ENCODE measurements around the gene IFT20. TPM values are rescaled to one million over a fixed set of nuclear protein-coding genes. Genes with fewer than 3 reads are reported as not detected.
"Not testable (repeated sequence)": the region's sequence is repeated elsewhere in the genome, so short reads cannot be mapped to it uniquely, and the experiment has no call there.

IFT20 gene
- total and polyA plus RNA-seq, 9 donors: 20.2 to 49.2 (median 31.7) TPM

DNA sequence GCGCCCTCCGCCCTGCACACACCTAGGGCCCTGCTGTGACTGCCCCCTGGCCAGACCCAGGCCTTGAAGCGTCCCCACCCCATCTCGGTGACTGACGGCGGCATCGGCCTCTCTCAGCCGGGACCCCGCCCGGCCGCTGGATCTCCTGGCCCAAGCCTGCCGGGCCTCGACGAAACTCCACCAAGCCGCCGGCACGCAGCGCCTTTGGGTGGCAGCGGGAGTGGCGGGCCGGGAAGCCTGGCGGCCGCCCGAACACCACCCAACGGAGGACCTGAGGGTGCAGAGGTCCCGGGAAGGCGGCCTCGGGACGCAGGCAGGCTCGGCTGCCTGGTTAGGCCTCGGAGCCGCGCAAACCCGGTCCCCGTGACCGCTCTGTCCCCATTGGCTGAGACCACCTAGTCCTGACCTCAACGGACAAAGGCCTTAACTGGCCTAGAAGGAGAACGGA is 28.3 kb downstream of the IFT20 start:
- DNase-seq: no peak
- no peak overlapping the region for H3K27ac ChIP-seq
- WGBS, 3 donors: 38 to 58% (median 47%) methylated on average over 23 to 38 of the region's 38 CpGs
- H3K4me3 ChIP-seq: no peak overlapping the region
- H3K4me1 ChIP-seq (ENCODE audit: insufficient read depth): no peaks in the 10 kb centered on the region
- no peak for TF ChIP-seq POLR2A (IDR thresholded peaks at IDR 0.05)
- TF ChIP-seq EP300 (IDR thresholded peaks at IDR 0.05): no peak
- TF ChIP-seq, protein P1, sequence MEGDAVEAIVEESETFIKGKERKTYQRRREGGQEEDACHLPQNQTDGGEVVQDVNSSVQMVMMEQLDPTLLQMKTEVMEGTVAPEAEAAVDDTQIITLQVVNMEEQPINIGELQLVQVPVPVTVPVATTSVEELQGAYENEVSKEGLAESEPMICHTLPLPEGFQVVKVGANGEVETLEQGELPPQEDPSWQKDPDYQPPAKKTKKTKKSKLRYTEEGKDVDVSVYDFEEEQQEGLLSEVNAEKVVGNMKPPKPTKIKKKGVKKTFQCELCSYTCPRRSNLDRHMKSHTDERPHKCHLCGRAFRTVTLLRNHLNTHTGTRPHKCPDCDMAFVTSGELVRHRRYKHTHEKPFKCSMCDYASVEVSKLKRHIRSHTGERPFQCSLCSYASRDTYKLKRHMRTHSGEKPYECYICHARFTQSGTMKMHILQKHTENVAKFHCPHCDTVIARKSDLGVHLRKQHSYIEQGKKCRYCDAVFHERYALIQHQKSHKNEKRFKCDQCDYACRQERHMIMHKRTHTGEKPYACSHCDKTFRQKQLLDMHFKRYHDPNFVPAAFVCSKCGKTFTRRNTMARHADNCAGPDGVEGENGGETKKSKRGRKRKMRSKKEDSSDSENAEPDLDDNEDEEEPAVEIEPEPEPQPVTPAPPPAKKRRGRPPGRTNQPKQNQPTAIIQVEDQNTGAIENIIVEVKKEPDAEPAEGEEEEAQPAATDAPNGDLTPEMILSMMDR (IDR thresholded peaks at IDR 0.05): no peak
- H3K9me3 ChIP-seq: no peaks in the 10 kb centered on the region
- intact Hi-C loops (cut with DNase I): no loop called here
- H3K36me3 ChIP-seq: no peaks in the 10 kb centered on the region
- H3K27me3 ChIP-seq: no peaks in the 10 kb centered on the region

DNA sequence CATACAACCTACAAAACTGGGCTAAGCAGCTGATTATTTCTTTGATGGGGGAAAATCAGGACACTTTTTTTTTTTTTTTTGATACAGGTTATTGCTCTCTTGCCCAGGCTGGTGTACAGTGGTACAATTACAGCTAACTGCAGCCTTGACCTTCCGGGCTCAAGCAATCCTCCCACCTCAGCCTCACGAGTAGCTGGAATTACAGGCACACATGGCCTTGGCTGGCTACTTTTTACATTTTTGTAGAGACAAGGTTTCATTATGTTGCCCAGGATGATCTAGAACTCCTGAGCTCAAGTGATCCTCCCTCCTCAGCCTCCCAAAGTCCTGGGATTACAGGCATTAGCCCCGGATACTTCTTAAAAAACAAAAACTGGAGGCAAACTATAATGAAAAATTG is 36.8 kb downstream of the IFT20 start:
- Histone ChIP-seq H3K27ac (no peak overlapping the region), H3K27me3 (no peaks in the 10 kb centered on the region), H3K36me3 (no peaks in the 10 kb centered on the region), H3K4me3 (no peak overlapping the region), H3K4me1 (ENCODE audit: insufficient read depth) (no peaks in the 10 kb centered on the region), H3K9me3 (no peaks in the 10 kb centered on the region)
- DNase-seq: no peak
- TF ChIP-seq EP300 (IDR thresholded peaks at IDR 0.05) (no peak), POLR2A (IDR thresholded peaks at IDR 0.05) (no peak)
- TF ChIP-seq, protein P1 (IDR thresholded peaks at IDR 0.05): no peak
- intact Hi-C loops (cut with DNase I): no loop called here
- WGBS, 3 donors: 14 to 25% (median 23%) methylated on average over 3 of the region's 3 CpGs

DNA sequence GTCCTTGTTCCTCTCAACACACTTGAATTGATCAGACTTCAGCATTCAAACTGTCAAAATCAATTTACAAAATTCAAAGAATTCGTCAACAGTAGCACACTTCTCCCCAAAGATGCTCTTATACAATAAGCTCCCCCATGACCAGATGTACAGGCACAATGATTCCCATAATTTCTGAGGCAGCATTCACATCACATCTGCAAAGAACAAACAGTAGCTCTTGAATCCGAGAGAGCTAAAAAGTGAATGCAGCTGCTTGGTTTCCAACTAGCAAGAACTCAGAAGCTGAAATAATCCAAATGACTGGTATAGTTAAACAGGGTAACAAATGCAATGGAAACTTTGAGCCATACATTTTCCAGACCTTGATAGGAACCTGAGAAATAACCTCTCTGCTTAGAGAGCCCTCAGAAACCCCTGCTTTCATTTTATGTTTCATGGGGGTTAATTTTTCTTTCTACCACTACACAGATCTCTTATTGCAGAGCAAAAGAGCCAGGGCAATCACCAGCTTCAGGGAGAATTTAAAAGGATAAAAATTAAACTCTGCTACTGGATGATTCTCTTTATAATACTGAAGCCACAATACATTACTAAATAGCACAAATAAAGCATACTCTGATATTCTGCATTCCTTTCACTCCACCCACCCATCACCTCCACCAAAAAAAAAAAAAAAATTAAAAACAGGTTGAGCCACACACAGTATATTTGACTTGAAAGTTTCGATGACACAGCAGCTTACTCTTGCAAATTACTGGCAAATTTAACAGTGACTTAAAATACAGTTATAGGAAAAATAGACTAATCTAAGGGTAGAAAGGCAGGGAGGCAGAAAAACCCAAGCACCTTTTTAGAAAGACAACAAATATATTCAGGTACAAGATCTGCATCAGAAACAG is 39.3 kb downstream of the IFT20 start:
- Histone ChIP-seq H3K27me3 (no peaks in the 10 kb centered on the region), H3K27ac (no peak overlapping the region), H3K9me3 (no peaks in the 10 kb centered on the region), H3K36me3 (no peaks in the 10 kb centered on the region), H3K4me3 (no peak overlapping the region), H3K4me1 (ENCODE audit: insufficient read depth) (no peaks in the 10 kb centered on the region)
- WGBS, 3 donors: 62 to 76% (median 68%) methylated on average over 3 of the region's 3 CpGs
- TF ChIP-seq EP300 (IDR thresholded peaks at IDR 0.05) (no peak), POLR2A (IDR thresholded peaks at IDR 0.05) (no peak)
- TF ChIP-seq, protein P1 (IDR thresholded peaks at IDR 0.05): no peak
- DNase-seq: no peak
- intact Hi-C loops (cut with DNase I): no loop called here

DNA sequence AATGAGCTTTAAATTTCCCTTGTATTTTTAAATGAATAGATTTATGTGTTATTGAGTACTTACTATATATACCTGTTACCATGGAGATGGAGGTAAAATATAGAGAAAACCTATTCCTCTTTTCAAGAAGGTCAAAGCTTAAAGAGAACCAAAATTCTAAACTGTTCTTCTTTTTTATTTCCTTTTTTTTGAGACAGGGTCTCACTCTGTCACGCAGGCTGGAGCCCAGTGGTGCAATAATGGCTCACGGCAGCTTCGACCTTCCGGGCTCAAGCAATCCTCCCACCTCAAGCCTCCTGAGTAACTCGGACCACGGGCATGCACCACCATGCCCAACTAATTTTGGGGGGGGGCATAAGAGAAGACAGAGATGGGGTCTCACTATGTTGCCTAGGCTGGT is 41.3 kb downstream of the IFT20 start:
- no peak for TF ChIP-seq POLR2A (IDR thresholded peaks at IDR 0.05)
- no peak for TF ChIP-seq EP300 (IDR thresholded peaks at IDR 0.05)
- TF ChIP-seq, protein P1 (IDR thresholded peaks at IDR 0.05): no peak
- Histone ChIP-seq H3K27ac (no peak overlapping the region), H3K36me3 (no peaks in the 10 kb centered on the region), H3K9me3 (no peaks in the 10 kb centered on the region), H3K4me3 (no peak overlapping the region), H3K27me3 (no peaks in the 10 kb centered on the region), H3K4me1 (ENCODE audit: insufficient read depth) (peaks cover 2% of the 10 kb centered on the region)
- intact Hi-C loops (cut with DNase I): no loop called here
- WGBS, 3 donors: 93 to 97% (median 95%) methylated on average over 6 of the region's 6 CpGs
- no peak for DNase-seq

DNA sequence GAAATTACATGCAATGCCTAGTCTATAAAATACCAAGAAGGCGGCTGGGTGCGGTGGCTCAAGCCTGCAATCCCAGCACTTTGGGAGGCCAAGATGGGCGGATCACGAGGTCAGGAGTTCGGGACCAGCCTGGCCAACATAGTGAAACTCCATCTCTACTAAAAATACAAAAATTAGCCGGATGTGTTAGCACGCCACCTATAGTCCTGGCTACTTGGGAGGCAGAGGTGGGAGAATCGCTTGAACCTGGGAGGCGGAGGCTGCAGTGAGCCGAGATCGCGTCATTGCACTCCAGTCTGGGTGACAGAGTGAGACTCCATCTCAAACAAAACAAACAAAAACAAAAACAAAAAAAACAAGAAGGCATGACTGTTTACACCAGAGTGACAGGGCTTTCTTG is 42.4 kb downstream of the IFT20 start:
- H3K9me3 ChIP-seq; H3K4me1 ChIP-seq (ENCODE audit: insufficient read depth); H3K4me3 ChIP-seq; H3K27ac ChIP-seq; H3K27me3 ChIP-seq; intact Hi-C loops (cut with DNase I); H3K36me3 ChIP-seq; DNase-seq: not testable (repeated sequence)
- WGBS, 3 donors: 89 to 91% (median 90%) methylated on average over 12 of the region's 12 CpGs
